Activated T-helper 17 cell treated with anti-CD3 and anti-CD28 coated beads, Interleukin-2, amount 50 U/mL, for 72 hours (primary cell): ENCODE results near the gene RASA4. TPM values are rescaled to one million over a fixed set of nuclear protein-coding genes. Genes with fewer than 3 reads are reported as not detected.
"Not testable (repeated sequence)": the region's sequence is repeated elsewhere in the genome, so short reads cannot be mapped to it uniquely, and the experiment has no call there.

Source experiments
- ATAC-seq: fragments of 150-1000 bp; cut with Tn5 transposase; replicated peaks from 2 replicates; pipeline ENCODE4 v1.10.0; 2021; ENCODE audit warnings: mild to moderate bottlenecking, moderate library complexity
- H3K27ac Mint-ChIP-seq: one replicate; pipeline ENCODE4 v1.8.0; 2022; ENCODE audit warnings: mixed read lengths
- H3K27me3 Mint-ChIP-seq: one replicate; pipeline ENCODE4 v1.8.0; 2022; ENCODE audit warnings: mixed read lengths
- H3K36me3 Mint-ChIP-seq: one replicate; pipeline ENCODE4 v1.8.0; 2022; ENCODE audit warnings: low read depth, mild to moderate bottlenecking, mixed read lengths
- H3K4me1 Mint-ChIP-seq: one replicate; pipeline ENCODE4 v1.8.0; 2022; ENCODE audit warnings: mixed read lengths
- H3K4me3 Mint-ChIP-seq: one replicate; pipeline ENCODE4 v1.8.0; 2022; ENCODE audit warnings: mild to moderate bottlenecking, mixed read lengths
- H3K9me3 Mint-ChIP-seq: one replicate; pipeline ENCODE4 v1.8.0; 2022; ENCODE audit warnings: mixed read lengths
- total RNA-seq, 2 donors: library from RNA; stranded (reverse); gene quantifications; one replicate each; pipeline ENCODE4 v1.2.3, GENCODE V29; 2022

RASA4 gene
- total RNA-seq, 2 donors from 2014 or later: 29.6 to 62.9 TPM

- H3K9me3 Mint-ChIP-seq, H3K4me1 Mint-ChIP-seq, ATAC-seq, H3K27ac Mint-ChIP-seq, H3K4me3 Mint-ChIP-seq, H3K36me3 Mint-ChIP-seq, H3K27me3 Mint-ChIP-seq: not testable (repeated sequence)
Observed at GRCh38 chr7:102540604-102541003, 76.0 kb downstream of the RASA4 start.

GRCh38 chr7:102535062-102535615 lies 81.4 kb downstream of the RASA4 start:
- not testable (repeated sequence) for H3K4me3 Mint-ChIP-seq, ATAC-seq

GRCh38 chr7:102532127-102532526 lies 84.4 kb downstream of the RASA4 start:
- H3K36me3 Mint-ChIP-seq, H3K27me3 Mint-ChIP-seq, H3K9me3 Mint-ChIP-seq, H3K4me3 Mint-ChIP-seq, H3K27ac Mint-ChIP-seq, H3K4me1 Mint-ChIP-seq: not testable (repeated sequence)
- ATAC-seq: peak; percentile 16

More at GRCh38 chr7:102535062-102535615, 81.4 kb downstream of the RASA4 start:
- not testable (repeated sequence) for H3K4me1 Mint-ChIP-seq, H3K9me3 Mint-ChIP-seq, H3K27me3 Mint-ChIP-seq, H3K27ac Mint-ChIP-seq, H3K36me3 Mint-ChIP-seq

DNA sequence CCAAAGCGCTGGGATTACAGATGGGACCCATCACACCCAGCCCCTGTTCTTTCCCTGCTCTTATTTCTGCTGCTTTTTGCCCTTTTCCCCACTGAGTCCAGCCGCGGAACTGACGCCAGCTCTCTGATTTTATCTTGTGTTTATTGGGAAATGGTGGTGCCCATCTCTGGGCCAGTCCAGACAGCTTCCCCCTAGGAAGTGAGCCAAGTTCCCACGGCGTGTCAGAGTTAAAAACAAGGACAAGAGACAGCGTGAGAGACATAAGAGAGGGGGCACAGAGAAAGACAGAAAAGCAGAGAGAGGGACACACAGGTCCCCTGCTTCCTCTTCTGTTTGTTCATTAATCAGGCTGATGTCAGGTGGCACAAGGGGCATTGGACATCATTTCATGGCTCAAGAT lies 85.0 kb downstream of the RASA4 start:
- H3K27me3 Mint-ChIP-seq, H3K9me3 Mint-ChIP-seq, H3K4me1 Mint-ChIP-seq, ATAC-seq, H3K36me3 Mint-ChIP-seq, H3K27ac Mint-ChIP-seq, H3K4me3 Mint-ChIP-seq: not testable (repeated sequence)

DNA sequence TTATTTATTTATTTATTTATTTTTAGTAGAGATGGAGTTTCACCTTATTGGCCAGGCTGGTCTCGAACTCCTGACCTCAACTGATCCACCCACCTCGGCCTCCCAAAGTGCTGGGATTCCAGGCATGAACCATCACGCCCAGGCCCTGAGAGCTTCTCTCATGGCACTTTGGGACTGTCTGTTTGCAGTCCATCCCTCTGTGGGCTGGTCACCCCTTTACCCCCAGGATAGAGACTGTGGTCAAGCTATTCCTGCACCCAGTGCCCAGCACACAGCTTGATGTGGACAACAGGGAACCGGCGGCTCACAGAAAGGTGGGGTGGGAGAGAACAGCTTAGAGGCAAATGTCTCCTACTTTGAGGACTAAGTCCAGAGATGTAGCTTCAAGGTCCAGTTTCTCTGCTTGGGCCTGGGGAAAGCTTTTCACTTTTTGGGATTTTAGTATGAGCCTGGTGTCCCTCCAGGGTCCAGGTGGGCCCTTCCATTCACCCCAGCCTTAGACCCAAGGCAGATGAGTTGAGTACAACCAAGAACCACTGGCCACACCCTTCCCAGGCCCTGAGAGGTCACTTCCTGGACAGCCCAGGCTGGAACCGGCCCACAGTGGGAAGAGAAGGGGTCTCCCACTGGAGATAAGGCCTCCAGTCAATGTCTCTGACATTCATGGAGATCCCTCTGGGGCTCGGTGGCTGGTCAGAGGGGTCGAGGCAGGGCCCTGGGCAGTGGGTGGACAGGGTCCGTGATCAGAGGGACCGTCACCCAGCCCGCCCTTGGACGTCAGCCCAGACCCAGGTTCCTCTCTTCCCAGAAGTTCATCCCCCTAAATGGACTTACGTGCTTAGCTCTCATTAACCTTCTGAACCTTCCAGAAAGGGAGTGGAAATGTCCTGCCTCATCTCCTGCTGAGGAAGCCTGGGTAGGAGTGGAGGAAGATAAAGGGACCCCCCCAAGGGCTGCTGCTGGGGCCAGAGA lies 88.4 kb downstream of the RASA4 start:
- not testable (repeated sequence) for H3K27me3 Mint-ChIP-seq, H3K4me1 Mint-ChIP-seq, ATAC-seq, H3K9me3 Mint-ChIP-seq, H3K27ac Mint-ChIP-seq, H3K4me3 Mint-ChIP-seq, H3K36me3 Mint-ChIP-seq

DNA sequence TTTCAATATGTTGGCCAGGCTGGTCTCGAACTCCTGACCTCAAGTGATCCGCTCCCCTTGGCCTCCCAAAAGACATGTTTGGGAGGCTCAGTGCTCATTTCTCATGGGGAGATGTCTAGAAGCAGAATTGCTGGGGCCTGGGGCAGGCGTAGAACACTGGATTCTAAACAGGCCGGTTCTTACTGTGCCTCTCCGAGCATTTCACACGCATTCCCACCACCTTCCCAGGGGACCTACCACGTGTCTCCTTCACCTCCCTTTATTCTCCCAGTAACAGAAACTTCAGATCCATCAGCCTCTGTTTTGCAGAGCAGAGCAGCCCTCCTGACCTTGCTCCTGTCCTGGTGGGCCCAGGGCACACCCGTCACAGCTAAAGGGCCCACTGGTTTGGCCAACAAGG lies 89.4 kb downstream of the RASA4 start:
- ATAC-seq, H3K27me3 Mint-ChIP-seq, H3K27ac Mint-ChIP-seq, H3K9me3 Mint-ChIP-seq, H3K4me3 Mint-ChIP-seq, H3K4me1 Mint-ChIP-seq, H3K36me3 Mint-ChIP-seq: not testable (repeated sequence)

- not testable (repeated sequence) for H3K36me3 Mint-ChIP-seq, ATAC-seq, H3K4me1 Mint-ChIP-seq, H3K27me3 Mint-ChIP-seq, H3K27ac Mint-ChIP-seq, H3K9me3 Mint-ChIP-seq, H3K4me3 Mint-ChIP-seq
Observed at GRCh38 chr7:102524803-102525202, 91.8 kb downstream of the RASA4 start.

Other genes starting within 250 kb of the RASA4 start
- gene PRKRIP1, start 220.4 kb downstream of the RASA4 start, total RNA-seq: 10 to 100 TPM; 41.7 to 76.6 TPM
- gene ORAI2, start 183.2 kb downstream of the RASA4 start, total RNA-seq: 10 to 100 TPM; 30.4 to 54.9 TPM
- 1 to 10 TPM; 9.0 to 9.2 TPM for gene ALKBH4, start 151.9 kb downstream of the RASA4 start, total RNA-seq
- gene LRWD1, start 151.8 kb downstream of the RASA4 start, total RNA-seq: 10 to 100 TPM; 14.8 to 20.6 TPM
- 10 to 100 TPM; 63.5 to 74.2 TPM for gene POLR2J, start 137.8 kb downstream of the RASA4 start, total RNA-seq
- 10 to 100 TPM; 14.1 to 23.3 TPM for gene RASA4B, start 99.0 kb downstream of the RASA4 start, total RNA-seq
- 10 to 100 TPM; 21.4 to 45.7 TPM for gene UPK3BL2, start 73.1 kb downstream of the RASA4 start, total RNA-seq
- gene SPDYE2, start 65.5 kb downstream of the RASA4 start, total RNA-seq: not detected
- 100 to 1,000 TPM in 1 of 2 donors, 10 to 100 TPM in 1; 76.6 to 101 TPM for gene POLR2J3, start 44.2 kb downstream of the RASA4 start, total RNA-seq
- 10 to 100 TPM; 37.5 to 55.6 TPM for gene UPK3BL1, start 26.0 kb upstream of the RASA4 start, total RNA-seq
- not detected for gene SPDYE2B, start 33.6 kb upstream of the RASA4 start, total RNA-seq
- 10 to 100 TPM; 25.9 to 34.1 TPM for gene POLR2J2, start 54.9 kb upstream of the RASA4 start, total RNA-seq
- 10 to 100 TPM in 1 of 2 donors, 1 to 10 TPM in 1; 8.7 to 11.3 TPM for gene FAM185A, start 132.2 kb upstream of the RASA4 start, total RNA-seq